HG03139 (cell line): ENCODE data around the gene AKAP13.

Experiments used
- ATAC-seq: cut with Tn5 transposase; IDR thresholded peaks from one replicate; pipeline ENCODE4 v1.9.1; 2021; ENCODE audit not compliant: unreplicated experiment

Gene AKAP13

GRCh38 chr15:85497172-85497569, 116.8 kb downstream of the AKAP13 start:
- no peak for ATAC-seq

GRCh38 chr15:85498471-85498870, 118.1 kb downstream of the AKAP13 start:
- no peak for ATAC-seq

DNA sequence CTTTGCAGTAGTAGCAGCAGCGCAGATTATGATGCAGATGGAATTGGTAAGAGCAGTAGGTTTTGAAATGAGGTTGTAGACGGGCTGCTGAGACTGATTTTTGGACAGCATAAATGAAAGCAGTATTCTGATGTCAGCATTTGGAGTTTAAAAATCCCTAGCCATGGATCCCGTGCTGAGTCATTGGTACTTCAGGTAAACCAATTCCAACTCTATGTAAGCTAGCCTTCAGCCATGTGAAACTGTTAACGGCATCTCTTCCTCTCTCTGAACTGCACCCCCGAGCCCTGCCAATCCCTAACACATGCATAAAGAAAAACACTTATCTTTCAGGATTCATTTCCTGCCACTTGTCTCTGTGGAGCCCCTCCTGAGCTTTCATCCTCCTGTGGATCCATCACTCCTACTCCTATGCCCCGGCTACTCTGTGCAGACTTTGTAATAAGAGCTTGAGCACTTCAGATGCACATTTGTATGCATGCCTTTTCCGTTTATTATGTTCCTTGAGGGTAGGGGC, 119.0 kb downstream of the AKAP13 start:
- ATAC-seq, result no peak

GRCh38 chr15:85500060-85500708, 119.8 kb downstream of the AKAP13 start:
- no peak for ATAC-seq

DNA sequence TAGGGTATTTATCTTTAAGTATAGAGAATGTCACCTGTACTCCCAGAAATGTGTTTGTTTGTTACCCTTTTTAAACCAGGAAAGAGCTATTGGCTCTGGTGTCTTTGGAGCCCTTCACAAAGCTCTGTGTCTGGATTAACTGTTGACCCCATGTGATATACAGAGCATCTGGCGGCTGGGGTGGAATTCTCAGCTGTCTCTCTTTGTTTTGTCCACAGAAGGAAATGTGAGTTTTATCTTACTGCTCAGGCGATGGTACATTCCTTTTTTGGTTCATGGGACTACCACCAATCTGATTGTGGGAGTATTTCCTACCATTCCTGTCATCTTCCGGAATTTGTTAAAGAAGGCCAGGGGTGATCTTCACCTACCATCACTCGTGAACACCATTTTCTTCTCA, 120.3 kb downstream of the AKAP13 start:
- ATAC-seq, result no peak

DNA sequence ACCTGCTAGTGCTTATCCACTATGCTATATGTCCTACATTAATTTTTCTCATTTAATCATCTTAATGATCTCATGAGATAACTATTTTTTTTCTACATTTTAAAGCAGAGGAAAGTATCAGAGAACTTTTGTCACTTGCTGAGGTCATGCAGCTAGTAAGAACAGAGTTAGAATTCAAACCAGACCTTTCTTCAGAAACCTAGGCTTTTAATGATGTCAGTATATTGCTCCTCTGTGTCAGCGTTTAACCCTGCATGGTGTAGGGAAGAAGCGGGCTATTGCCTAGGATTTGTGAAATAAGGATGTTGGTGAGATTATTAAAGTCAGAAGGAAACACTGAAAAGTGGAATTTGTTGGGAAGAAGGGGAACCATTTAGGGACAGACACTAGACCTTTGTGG, 121.2 kb downstream of the AKAP13 start:
- no peak for ATAC-seq

DNA sequence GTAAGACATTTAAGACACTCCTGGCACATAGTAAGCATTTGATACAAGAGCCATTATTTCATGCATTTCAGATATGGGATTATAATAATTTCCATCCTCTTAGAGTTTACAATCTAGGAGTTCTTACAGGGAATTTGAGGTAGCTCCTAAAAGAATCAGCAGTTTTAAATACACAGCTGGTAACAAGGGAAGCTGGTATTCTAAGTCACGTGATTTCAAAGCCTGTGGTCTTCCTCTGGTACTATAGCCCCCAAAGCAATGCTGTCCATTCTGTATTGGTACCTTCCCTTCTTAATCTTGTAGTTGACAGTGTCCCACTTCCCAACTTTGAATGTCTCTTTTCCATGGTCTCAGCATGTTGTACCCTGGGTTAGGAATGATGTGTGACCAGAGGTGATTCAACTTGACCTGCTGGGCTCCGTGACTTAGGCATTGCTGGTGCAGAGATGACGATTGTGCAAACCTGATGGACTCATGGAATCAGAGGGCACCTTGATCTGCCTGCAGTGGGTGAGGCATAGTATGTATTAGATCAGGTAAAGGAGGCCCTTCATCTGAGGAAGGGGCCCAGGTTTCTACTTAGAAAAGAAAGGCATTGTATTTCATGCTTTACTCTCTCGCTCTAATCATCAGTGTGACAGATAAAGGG, 122.9 kb downstream of the AKAP13 start:
- no peak for ATAC-seq

DNA sequence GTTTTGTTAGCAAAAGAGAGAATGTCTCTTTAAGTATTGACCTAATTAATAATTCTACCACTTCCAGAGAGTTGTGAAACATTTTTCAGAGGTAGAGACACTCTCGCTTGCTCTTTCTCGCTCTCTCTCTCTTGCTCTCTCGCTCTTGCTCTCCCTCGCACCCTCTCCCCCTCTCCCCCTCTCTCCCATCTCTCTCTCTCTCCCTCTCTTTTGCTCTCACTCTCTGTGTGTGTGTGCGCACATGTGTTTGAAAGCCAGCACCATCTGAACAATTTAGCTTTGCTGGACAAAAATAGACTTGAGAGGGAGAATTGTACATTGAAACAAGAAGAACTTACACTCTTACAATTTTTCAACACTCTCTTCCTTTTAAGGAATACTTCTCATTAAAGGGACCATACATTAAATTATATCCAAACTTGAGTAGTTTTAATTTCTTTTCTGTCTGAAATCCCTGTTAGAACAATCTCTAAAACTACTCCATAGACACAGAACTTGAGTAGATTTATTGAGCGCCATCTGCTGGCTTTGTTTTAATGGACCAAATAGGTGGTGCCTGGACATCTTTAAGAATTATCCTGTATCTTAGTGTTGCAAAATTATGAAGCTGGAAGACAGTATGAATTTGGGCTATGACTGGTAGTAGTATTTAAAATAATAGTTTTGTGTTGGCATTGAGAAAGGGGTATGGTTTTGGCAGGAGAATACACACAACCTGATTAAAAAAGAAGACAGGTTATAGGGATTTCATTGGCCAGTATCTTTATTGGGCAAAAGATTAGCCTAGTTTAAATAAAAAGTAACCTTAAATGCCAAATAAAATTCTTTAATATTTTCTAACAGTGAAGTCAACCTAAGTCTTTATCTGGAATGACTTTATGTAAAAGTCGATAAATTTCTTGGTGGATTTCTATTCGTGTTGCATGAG, 124.6 kb downstream of the AKAP13 start:
- no peak for ATAC-seq

- no peak for ATAC-seq
Measured at GRCh38 chr15:85507114-85507513, 126.7 kb downstream of the AKAP13 start.

GRCh38 chr15:85509973-85510372, 129.6 kb downstream of the AKAP13 start:
- no peak for ATAC-seq

DNA sequence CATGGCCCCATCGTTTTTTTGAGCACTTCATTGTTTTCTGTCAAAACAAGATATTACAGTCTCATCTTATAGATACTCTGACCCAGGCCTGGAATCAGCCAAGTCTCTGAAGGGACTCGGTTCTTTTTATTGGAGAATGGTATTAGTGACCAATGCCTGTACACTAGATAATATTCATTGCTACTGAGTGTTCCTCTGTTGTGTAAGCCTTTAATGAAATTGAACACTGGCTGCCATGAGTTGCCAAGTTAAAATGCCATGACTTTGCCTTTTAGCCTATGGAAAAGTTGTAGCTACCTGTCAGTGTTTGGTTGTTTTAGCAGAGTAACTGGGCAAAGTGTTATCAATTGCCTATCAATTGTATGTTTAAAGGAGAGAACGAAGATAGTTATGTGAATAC, 134.0 kb downstream of the AKAP13 start:
- no peak for ATAC-seq

GRCh38 chr15:85515212-85515611, 134.8 kb downstream of the AKAP13 start:
- ATAC-seq, result no peak

GRCh38 chr15:85517086-85517485, 136.7 kb downstream of the AKAP13 start:
- ATAC-seq, result no peak

DNA sequence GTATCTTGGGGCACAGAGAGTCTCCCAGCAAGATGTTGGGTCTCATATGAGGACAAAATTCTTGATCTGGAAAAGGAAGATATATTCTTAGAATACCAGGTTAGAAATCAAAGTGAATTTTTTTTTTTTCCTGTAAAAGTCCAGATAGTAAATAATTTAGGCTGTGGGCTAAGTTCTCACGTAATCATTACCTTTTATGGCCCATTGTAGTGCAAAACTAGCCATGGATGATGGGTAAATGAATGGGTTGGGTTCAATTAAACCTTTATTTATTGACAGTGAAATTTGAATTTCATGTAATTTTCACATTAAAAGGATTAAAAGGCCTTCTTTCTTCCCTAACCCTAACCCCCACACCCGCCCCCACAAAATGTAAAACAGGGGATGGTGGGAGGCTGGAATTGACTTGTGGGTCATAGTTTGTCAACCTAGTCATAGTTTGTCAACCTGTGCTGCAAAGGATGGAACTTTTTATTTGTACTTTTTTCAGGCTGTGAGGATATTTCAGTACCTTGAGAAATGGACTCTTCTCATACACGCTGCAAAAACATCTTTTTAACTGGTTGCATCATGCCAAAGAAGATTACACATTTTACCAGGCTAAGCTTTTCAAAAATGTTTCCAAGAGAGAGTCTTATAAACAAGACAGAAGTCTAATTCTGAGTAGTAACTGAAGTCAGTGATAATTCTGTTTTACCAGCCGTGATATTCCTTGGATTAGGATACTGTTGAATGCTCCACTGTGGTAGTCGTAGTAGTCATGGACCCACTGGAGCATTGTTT, 138.8 kb downstream of the AKAP13 start:
- ATAC-seq, result no peak

GRCh38 chr15:85520650-85521049, 140.2 kb downstream of the AKAP13 start:
- ATAC-seq, result no peak

GRCh38 chr15:85523530-85523929, 143.1 kb downstream of the AKAP13 start:
- no peak for ATAC-seq

GRCh38 chr15:85525755-85526154, 145.4 kb downstream of the AKAP13 start:
- no peak for ATAC-seq

GRCh38 chr15:85527895-85528294, 147.5 kb downstream of the AKAP13 start:
- ATAC-seq, result no peak

- ATAC-seq, result no peak
Measured at GRCh38 chr15:85530079-85530478, 149.7 kb downstream of the AKAP13 start.

DNA sequence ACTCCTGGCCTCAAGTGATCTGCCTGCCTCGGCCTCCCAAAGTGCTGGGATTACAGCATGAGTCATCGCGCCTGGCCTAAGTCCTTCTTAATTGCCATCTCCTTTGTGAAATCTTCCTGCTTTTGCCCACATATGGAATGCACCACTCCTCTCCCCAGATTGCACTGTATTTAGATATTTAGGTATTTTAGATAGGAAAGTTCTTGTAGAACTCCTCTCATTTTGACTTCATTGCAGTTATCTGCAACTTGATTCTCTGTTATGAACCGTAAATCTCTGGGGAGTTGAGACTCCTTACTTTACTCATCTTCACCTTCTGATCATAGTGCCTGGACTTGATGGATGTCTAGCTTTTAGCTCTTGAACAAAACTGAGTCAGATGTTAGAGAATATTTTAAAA, 150.7 kb downstream of the AKAP13 start:
- ATAC-seq, result no peak

GRCh38 chr15:85532689-85533088, 152.3 kb downstream of the AKAP13 start:
- no peak for ATAC-seq
